ENCODE data around the gene DOCK1.

- TF ChIP-seq CTCF (IDR thresholded peaks at IDR 0.05) (no peak), POLR2A (IDR thresholded peaks at IDR 0.05) (no peak), POLR2AphosphoS5 (IDR thresholded peaks at IDR 0.05) (no peak)
Measured at GRCh38 chr10:127081851-127082345, 176.7 kb downstream of the DOCK1 start.
